Measurements from ENCODE around the gene COX19.
"Not testable (repeated sequence)": the region's sequence is repeated elsewhere in the genome, so short reads cannot be mapped to it uniquely, and the experiment has no call there.

The COX19 gene

GRCh38 chr7:959271-959670 is 16.1 kb downstream of the COX19 start:
- no peak for DNase-seq

GRCh38 chr7:958221-959200 is 16.8 kb downstream of the COX19 start:
- no peak for DNase-seq

- DNase-seq, result no peak
Measured at GRCh38 chr7:957418-958220, 17.7 kb downstream of the COX19 start.

- DNase-seq, result no peak
Measured at GRCh38 chr7:956031-956430, 19.3 kb downstream of the COX19 start.

DNA sequence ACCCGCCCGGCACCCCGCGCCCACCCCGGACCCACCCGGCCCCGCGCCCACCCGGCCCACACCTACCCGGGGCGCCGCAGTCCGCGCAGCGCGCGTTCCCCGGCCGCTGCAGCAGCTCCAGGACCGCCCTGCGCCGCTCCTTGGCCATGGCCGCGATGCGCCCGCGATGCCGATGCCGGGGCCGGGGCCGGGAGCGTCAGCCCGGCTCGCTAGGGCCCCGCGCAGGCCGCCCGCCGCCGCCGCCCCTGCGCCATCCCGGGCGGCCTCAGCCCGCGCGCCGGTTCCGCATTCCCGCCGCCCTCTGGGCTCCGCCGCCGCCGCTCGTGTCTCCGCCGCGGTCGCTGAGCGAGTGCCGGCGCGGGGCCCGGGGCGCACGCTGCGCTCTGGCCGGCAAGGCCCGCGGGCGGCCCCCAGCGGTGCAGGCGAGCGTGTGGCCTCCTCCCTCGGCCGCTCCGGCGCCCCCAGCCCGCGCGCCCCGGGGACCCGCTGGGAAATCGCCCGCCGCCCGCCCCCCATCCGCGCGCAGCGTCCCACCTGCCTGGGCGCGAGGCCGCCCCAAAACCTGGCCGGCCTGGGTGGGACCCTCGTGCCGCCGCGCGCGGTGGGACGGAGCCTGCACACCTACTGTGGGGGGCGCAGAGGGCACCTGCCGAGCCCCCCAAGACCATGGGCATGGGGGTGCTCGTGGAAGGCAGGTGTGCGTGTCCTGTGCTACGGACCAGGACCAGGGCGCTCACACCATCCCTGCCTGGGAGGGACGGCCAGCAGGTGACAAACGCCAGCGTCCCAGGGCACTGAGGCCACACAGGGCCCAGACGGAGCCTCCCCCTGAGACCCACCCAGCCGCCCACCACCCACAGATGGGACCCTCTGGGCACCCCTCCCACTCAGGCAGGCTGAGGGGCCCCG is 20.8 kb downstream of the COX19 start, which contains the start of gene ADAP1:
Gene ADAP1, minus strand, starts transcription at position 351 of the 909 bp plus-strand sequence. Its CDS starts 203 bp downstream, at position 148.
- DNase-seq, result peak; percentile 49

DNA sequence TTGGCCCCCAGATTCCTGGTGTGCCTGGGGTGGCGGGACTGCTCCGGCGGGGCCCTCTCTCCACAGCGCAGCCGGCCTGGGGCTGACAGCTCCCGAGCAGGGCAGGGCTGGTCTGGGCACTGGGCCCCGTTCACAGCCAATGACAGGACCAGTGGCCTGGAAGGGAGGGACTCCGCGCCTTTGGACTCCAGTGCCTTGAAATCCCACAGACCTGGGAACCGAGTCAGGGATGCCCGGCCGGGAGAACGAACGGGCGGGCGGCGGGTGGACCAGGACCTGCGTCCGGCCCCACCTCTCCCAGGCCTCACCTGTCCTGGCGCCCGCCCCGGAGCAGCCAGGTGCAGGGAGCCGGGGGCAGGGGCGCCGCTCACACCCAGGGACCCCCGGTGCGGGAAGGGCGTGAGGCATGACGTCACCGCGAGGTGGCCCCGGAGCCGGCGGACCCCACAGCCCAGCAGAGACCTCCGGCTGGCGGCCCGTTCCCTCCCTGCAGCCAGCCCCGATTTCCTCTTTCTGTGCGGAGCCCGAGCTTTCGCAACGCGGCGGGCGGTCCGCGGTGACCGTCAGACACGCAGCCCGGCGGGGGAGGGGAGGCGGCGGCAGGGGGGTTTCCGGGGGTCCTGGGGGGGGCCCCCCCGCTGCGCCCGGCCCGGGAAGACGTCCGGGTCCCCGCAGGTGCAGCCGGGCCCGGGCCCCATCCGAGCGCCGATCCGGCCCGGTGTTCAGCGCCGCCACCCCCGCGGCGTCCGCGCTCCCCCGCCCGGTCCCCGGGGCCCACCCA is 21.6 kb downstream of the COX19 start:
- DNase-seq, result no peak

DNA sequence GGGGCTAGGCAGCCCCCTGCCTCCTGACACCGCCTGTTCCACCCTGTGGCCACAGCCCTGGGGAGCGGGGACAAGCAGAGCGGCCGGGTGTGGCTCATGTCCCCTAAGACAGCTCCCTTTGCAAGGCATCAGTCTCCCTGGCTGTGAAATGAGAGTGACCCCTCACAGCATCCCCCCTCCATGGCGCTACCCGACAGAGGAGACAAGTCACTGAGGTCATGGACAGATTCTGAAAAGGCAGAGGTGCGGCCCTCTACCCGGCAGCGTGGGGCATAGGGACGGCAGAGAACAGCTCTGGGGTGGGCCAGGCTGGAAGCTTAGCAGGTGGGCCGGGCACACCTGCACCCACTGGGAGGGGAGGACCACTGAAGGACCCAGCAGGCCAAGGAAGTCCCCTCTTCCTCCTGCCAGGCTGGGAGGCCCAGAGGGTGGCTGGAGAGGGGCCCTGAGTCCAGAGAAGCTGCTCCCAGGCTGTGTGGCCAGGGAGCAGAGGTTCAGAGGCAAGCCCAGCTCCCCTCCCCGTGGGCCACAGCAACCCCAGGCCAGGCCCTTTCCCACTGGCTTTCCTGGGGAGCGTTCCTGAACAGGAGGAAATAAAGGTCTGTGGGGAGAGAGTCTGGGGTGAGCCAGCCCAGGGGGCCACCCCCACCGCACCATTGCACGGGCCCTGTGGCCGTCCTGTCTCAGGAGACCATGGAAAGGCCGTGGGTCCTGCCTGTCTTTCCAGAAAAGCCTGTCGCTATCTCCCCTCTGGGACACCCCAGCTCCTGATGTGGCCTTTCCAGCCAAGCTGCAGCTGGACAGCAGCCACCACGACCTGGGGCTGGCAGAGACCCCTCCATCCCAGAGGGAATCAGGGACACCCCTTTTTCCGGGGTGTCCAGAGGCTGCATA is 22.6 kb downstream of the COX19 start:
- DNase-seq, result no peak

- DNase-seq, result no peak
Measured at GRCh38 chr7:951881-952547, 23.3 kb downstream of the COX19 start.

GRCh38 chr7:949021-949934 is 26.1 kb downstream of the COX19 start:
- DNase-seq, result no peak

GRCh38 chr7:947391-948210 is 27.7 kb downstream of the COX19 start:
- DNase-seq, result no peak

GRCh38 chr7:946256-946996 is 28.9 kb downstream of the COX19 start:
- DNase-seq, result no peak

- no peak for DNase-seq
Measured at GRCh38 chr7:945556-946255, 29.6 kb downstream of the COX19 start.

DNA sequence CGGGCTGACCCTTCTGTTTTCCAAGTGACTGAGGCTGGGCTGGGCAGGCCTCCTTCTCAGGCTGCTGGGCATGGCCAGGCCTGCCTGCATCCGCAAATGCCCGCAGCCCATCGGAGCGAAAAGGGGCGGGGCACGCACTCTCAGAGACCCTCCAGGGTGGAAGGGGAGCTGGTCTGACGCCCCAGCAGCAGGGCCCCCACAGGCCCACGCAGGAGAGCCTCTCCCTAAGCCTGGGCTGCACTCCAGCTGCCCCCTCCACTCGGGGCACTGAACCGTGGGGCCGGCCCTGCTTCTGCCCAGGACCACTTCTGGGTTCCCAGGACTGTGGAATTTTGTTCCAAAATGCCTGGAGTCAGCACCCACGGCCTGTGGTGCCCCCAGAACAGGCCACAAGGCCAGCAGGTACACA is 30.2 kb downstream of the COX19 start:
- DNase-seq, result no peak

GRCh38 chr7:944744-945143 is 30.6 kb downstream of the COX19 start:
- DNase-seq, result no peak

DNA sequence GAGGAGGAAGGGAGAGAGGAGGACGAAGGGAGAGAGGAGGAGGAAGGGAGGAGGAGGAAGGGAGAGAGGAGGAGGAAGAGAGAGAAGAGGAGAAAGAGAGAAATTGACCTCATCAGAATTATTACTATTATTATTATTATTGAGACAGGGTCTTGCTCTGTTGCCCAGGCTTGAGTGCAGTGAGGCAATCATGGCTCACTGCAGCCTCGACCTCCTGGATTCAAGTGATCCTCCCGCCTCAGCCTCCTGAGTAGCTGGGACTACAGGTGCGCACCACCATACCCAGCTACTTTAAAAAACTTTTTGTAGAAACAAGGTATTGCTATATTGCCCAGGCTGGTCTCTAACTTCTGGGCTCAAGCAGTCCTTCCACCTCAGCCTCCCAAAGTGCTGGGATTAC is 31.6 kb downstream of the COX19 start:
- DNase-seq, result not testable (repeated sequence)

GRCh38 chr7:940599-941408 is 34.5 kb downstream of the COX19 start:
- DNase-seq, result no peak
